HL-60 (cell line): ENCODE measurements around the gene ZDHHC5.

Source experiments
- DNase-seq, 2 experiments: peaks; one replicate each; pipeline ENCODE4 v3.0.0-alpha.2; 2010 to 2020; ENCODE audit warnings: low read depth in 1 of 2, low spot score in 1 of 2
- H3K27ac ChIP-seq: fragments of 250-450 bp; sonication (Bioruptor Pico); replicated peaks from 2 replicates; pipeline ENCODE4 v1.5.1; 2020; ENCODE audit warnings: mild to moderate bottlenecking, moderate library complexity
- H3K27me3 ChIP-seq: fragments of 250-450 bp; sonication (Bioruptor Pico); 2 replicates; pipeline ENCODE4 v1.5.1; 2021; ENCODE audit warnings: mild to moderate bottlenecking, moderate library complexity; ENCODE audit not compliant: insufficient read depth, poor library complexity, severe bottlenecking
- H3K4me3 ChIP-seq: replicated peaks from 2 replicates; pipeline ENCODE4 v1.5.1; 2011; ENCODE audit warnings: mild to moderate bottlenecking, control low read depth, low read length; ENCODE audit not compliant: insufficient read depth
- GABPA ChIP-seq: IDR thresholded peaks from 2 replicates; pipeline ENCODE4 v1.6.1; 2012; ENCODE audit warnings: low read depth
- POLR2AphosphoS5 ChIP-seq: IDR thresholded peaks from 2 replicates; pipeline ENCODE4 v1.6.1; 2012; ENCODE audit warnings: low read depth
- SPI1 ChIP-seq: IDR thresholded peaks from 2 replicates; pipeline ENCODE4 v1.6.1; 2012; ENCODE audit warnings: low read depth, mild to moderate bottlenecking, borderline replicate concordance
- TF ChIP-seq, protein P1 (sequence below): IDR thresholded peaks from 2 replicates; pipeline ENCODE4 v1.6.1; 2012; ENCODE audit warnings: low read depth; ENCODE audit not compliant: insufficient replicate concordance
- TF ChIP-seq, protein P2 (sequence below): IDR thresholded peaks from one replicate; pipeline ENCODE4 v1.5.1; 2011; ENCODE audit warnings: low read length, control low read depth, inconsistent platforms; ENCODE audit not compliant: insufficient read depth

ZDHHC5 gene

DNA sequence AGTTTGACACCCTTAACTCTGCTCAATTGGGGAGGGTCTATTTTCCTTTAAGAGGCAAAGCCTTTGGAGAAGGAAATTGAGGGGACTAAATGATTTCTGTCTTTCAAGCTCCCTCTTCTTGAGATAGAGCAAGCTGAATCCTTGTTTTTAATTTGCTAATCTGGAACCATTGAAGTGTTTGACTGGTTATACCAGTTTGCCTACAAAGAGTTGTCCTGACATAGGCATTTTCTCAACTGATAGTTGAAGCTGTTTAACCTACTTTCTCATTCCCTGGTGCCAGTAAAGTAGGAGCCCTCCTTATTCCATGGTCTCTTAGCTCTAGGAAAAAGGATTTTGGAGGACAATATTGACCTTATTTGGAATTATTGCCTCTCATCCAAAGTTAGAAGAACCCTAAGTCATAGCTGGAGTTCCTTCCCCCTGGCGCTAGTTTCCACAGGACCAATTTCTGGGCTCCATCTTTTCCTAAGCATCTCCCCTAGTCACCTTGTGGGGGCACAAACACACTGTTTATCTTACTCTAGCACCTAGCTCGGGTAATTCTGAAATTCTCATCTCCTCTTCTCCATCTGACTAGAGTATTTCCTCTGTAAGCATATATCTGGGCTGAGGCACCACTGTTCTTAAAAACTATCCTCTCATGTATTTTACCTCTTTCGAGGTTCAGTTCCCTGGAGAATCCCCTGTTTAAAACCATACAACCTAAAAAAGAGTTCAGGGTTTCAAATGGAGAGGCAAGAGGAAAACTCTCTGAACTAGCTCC, 7.4 kb downstream of the ZDHHC5 start:
- no peak for DNase-seq
- Histone ChIP-seq H3K4me3 (no peak overlapping the region), H3K27me3 (no peaks in the 10 kb centered on the region), H3K27ac (no peak overlapping the region)
- TF ChIP-seq, protein P1, sequence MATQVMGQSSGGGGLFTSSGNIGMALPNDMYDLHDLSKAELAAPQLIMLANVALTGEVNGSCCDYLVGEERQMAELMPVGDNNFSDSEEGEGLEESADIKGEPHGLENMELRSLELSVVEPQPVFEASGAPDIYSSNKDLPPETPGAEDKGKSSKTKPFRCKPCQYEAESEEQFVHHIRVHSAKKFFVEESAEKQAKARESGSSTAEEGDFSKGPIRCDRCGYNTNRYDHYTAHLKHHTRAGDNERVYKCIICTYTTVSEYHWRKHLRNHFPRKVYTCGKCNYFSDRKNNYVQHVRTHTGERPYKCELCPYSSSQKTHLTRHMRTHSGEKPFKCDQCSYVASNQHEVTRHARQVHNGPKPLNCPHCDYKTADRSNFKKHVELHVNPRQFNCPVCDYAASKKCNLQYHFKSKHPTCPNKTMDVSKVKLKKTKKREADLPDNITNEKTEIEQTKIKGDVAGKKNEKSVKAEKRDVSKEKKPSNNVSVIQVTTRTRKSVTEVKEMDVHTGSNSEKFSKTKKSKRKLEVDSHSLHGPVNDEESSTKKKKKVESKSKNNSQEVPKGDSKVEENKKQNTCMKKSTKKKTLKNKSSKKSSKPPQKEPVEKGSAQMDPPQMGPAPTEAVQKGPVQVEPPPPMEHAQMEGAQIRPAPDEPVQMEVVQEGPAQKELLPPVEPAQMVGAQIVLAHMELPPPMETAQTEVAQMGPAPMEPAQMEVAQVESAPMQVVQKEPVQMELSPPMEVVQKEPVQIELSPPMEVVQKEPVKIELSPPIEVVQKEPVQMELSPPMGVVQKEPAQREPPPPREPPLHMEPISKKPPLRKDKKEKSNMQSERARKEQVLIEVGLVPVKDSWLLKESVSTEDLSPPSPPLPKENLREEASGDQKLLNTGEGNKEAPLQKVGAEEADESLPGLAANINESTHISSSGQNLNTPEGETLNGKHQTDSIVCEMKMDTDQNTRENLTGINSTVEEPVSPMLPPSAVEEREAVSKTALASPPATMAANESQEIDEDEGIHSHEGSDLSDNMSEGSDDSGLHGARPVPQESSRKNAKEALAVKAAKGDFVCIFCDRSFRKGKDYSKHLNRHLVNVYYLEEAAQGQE, result no peak
- TF ChIP-seq SPI1, result no peak
- TF ChIP-seq, protein P2, sequence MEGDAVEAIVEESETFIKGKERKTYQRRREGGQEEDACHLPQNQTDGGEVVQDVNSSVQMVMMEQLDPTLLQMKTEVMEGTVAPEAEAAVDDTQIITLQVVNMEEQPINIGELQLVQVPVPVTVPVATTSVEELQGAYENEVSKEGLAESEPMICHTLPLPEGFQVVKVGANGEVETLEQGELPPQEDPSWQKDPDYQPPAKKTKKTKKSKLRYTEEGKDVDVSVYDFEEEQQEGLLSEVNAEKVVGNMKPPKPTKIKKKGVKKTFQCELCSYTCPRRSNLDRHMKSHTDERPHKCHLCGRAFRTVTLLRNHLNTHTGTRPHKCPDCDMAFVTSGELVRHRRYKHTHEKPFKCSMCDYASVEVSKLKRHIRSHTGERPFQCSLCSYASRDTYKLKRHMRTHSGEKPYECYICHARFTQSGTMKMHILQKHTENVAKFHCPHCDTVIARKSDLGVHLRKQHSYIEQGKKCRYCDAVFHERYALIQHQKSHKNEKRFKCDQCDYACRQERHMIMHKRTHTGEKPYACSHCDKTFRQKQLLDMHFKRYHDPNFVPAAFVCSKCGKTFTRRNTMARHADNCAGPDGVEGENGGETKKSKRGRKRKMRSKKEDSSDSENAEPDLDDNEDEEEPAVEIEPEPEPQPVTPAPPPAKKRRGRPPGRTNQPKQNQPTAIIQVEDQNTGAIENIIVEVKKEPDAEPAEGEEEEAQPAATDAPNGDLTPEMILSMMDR, result no peak
- no peak for TF ChIP-seq POLR2AphosphoS5
- no peak for TF ChIP-seq GABPA

DNA sequence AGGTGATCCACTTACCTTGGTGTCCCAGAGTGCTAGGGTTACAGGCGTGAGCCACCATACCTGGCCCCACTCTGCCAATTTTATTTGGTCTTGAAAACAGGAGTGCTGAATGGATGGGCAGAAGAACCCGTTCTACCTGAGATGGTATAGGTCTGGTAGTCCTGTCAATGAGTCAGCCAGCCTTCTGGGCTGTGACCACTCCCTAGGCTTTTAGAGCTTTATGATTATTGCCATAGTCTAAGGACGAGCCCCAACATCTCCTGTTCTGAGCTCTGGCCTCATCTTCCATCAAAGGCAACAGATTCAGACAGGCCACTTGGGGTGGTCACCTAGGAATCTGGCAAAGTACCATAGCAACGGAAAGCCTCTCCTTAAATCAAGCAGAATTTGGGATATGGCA, 11.5 kb downstream of the ZDHHC5 start:
- H3K27me3 ChIP-seq, result no peaks in the 10 kb centered on the region
- TF ChIP-seq, protein P1, result no peak
- TF ChIP-seq GABPA (no peak), POLR2AphosphoS5 (no peak), SPI1 (no peak)
- TF ChIP-seq, protein P2, result no peak
- H3K4me3 ChIP-seq, result no peak overlapping the region
- no peak overlapping the region for H3K27ac ChIP-seq
- DNase-seq, result no peak

DNA sequence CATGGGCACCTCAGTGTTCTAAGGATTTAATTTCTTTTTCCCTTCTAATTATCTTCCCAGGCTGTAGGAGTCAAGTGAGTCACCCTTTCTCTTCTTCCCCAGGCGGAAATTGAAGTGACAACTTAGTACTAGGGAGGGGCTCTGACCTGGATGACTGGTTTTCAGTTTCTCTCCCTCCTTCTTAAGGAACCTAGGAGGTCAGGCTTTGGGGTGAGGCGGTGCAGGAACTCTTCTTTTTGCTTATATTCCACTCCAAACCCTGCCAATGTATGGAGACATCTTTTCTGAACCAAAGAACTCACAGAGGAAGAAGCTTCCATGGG, 12.6 kb downstream of the ZDHHC5 start:
- Histone ChIP-seq H3K27me3 (no peaks in the 10 kb centered on the region), H3K27ac (no peak overlapping the region), H3K4me3 (no peak overlapping the region)
- DNase-seq, result no peak
- TF ChIP-seq, protein P1, result no peak
- TF ChIP-seq SPI1, result no peak
- TF ChIP-seq GABPA, result no peak
- no peak for TF ChIP-seq POLR2AphosphoS5
- TF ChIP-seq, protein P2, result no peak
